ENCODE measurements around the gene MYOZ2.

MYOZ2 gene

DNA sequence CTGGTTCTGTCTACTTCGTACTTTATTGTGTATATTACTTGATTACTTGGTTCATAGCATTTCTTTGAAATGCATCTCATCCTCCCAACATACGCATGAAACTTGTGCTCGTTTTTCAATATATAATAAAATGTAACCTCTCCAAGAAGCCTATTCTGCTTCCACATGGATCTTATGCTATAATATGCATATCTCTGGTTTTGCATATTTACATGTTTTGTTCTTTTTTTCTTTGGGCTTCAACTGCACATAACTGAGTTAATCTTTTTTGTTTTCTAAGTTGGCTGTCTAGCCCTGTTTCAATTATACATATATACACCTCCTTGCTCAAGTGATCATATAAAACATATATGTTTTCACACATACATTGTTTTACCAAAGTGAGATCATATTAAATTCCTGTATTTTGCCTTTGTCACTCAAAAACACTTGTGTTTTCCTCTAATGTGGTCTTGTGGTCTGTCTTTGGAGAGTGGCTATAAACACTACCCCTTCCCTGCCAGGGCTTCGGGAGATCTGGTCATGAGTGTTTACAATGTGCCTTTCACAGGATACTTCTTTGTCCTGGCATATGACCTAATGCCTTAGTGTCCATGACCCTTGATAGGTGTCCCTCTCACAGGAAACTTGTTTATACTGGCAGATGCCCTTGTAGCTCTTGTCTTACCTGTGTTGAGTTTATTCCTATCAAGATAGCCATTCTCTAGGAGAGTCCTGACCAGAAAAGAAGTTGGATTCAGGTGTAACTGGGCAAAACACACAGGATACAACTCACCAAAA, 94.5 kb downstream of the MYOZ2 start:
- H3K4me3 ChIP-seq (ENCODE audit: low read depth, low read length): no peak overlapping the region
- TF ChIP-seq CTCF (IDR thresholded peaks at IDR 0.05; ENCODE audit: low read depth, low read length): no peak

DNA sequence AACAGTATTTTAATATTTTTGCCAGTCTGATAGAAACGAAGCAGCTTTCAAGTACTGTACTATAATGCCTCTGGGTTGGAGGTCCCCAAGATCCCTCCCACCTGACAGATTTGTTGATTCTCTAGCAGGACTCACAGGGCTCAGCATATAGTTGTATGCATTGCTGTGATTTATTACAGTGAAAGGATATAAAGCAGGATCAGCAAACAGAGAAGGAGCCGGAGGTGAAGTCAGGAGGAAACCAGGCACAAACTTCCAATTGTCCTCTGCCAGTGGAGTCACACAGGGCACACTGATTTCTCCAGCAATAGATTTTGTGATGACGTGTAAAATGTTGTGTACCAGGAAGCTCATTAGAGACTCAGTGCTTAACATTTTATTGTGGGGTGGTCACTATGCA, 95.9 kb downstream of the MYOZ2 start:
- no peak for TF ChIP-seq CTCF (IDR thresholded peaks at IDR 0.05; ENCODE audit: low read depth, low read length)
- H3K4me3 ChIP-seq (ENCODE audit: low read depth, low read length): no peak overlapping the region

- no peak overlapping the region for H3K4me3 ChIP-seq (ENCODE audit: low read depth, low read length)
- TF ChIP-seq CTCF (IDR thresholded peaks at IDR 0.05; ENCODE audit: low read depth, low read length): no peak
Observed at GRCh38 chr4:119232286-119232685, 96.7 kb downstream of the MYOZ2 start.

GRCh38 chr4:119233191-119233590, 97.6 kb downstream of the MYOZ2 start:
- H3K4me3 ChIP-seq (ENCODE audit: low read depth, low read length): no peak overlapping the region
- no peak for TF ChIP-seq CTCF (IDR thresholded peaks at IDR 0.05; ENCODE audit: low read depth, low read length)

DNA sequence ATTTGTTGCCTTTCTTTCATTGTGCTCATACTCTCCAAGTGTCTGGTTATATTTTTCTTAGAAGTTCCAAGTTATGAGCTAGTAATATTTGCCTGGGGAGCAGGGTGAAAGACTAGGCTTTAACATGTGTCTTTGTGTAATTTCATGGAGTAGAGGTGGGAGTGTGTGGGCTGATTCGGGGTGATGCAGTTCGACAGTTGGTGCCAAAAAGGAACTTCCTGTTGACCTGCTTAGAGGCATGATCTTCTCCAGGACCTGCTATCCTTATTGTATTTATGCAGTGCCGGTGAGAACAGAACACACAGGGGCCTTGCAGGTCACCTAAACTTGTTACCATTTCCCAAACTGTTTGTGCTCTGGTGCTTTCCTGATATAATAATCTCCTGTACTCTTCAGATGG, 98.1 kb downstream of the MYOZ2 start:
- no peak overlapping the region for H3K4me3 ChIP-seq (ENCODE audit: low read depth, low read length)
- TF ChIP-seq CTCF (IDR thresholded peaks at IDR 0.05; ENCODE audit: low read depth, low read length): no peak

GRCh38 chr4:119237201-119237600, 101.6 kb downstream of the MYOZ2 start:
- H3K4me3 ChIP-seq (ENCODE audit: low read depth, low read length): no peak overlapping the region
- TF ChIP-seq CTCF (IDR thresholded peaks at IDR 0.05; ENCODE audit: low read depth, low read length): no peak
